ENCODE results near the gene MEGF8.

DNA sequence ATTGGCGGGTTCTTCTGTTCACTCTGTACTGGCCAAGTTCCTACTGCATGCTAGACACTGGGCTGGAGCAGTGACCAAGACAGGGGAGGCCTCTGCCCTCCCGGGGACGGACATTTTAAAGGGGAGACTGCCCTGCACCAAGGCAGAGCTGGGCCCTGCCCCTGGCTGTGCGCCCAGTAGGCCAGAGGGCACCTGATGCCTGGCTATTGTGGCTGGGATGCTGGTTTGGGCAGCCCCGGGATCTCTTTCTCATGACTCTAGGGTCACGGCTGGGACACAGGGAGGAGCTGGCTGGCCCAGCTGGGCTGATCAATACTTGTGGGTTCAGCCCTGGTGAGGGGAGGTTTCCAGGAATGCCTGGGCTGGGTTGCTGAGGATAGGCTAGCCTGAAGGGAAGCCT, 84.0 kb downstream of the MEGF8 start:
- TF ChIP-seq, protein P1, sequence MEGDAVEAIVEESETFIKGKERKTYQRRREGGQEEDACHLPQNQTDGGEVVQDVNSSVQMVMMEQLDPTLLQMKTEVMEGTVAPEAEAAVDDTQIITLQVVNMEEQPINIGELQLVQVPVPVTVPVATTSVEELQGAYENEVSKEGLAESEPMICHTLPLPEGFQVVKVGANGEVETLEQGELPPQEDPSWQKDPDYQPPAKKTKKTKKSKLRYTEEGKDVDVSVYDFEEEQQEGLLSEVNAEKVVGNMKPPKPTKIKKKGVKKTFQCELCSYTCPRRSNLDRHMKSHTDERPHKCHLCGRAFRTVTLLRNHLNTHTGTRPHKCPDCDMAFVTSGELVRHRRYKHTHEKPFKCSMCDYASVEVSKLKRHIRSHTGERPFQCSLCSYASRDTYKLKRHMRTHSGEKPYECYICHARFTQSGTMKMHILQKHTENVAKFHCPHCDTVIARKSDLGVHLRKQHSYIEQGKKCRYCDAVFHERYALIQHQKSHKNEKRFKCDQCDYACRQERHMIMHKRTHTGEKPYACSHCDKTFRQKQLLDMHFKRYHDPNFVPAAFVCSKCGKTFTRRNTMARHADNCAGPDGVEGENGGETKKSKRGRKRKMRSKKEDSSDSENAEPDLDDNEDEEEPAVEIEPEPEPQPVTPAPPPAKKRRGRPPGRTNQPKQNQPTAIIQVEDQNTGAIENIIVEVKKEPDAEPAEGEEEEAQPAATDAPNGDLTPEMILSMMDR (IDR thresholded peaks at IDR 0.05): no peak
- TF ChIP-seq POLR2A (IDR thresholded peaks at IDR 0.05): no peak
